ENCODE measurements around the gene SYNJ2. TPM values are rescaled to one million over a fixed set of nuclear protein-coding genes. Genes with fewer than 3 reads are reported as not detected.

The SYNJ2 gene
- total RNA-seq, 1 donor from 2014 or later = 6.5 TPM

- FAIRE-seq (no peak), DNase-seq (ENCODE audit: low spot score in 2 of 2) (no peak)
Measured at GRCh38 chr6:158068893-158069799, 87.5 kb downstream of the SYNJ2 start.

- FAIRE-seq = no peak
- no peak for DNase-seq (ENCODE audit: low spot score in 2 of 2)
Measured at GRCh38 chr6:158069800-158070195, 88.1 kb downstream of the SYNJ2 start.

GRCh38 chr6:158070513-158070912, 88.8 kb downstream of the SYNJ2 start:
- FAIRE-seq (no peak), DNase-seq (ENCODE audit: low spot score in 2 of 2) (no peak)

GRCh38 chr6:158071121-158072082, 89.7 kb downstream of the SYNJ2 start:
- FAIRE-seq (no peak), DNase-seq (ENCODE audit: low spot score in 2 of 2) (no peak)

- DNase-seq (ENCODE audit: low spot score in 2 of 2) = peak; percentile 67 to 74
- FAIRE-seq = no peak
Measured at GRCh38 chr6:158072083-158072721, 90.5 kb downstream of the SYNJ2 start.

- FAIRE-seq (no peak), DNase-seq (ENCODE audit: low spot score in 2 of 2) (no peak)
Measured at GRCh38 chr6:158073776-158074175, 92.1 kb downstream of the SYNJ2 start.

GRCh38 chr6:158076548-158076947, 94.9 kb downstream of the SYNJ2 start:
- DNase-seq (ENCODE audit: low spot score in 2 of 2) (no peak), FAIRE-seq (no peak)

- FAIRE-seq (no peak), DNase-seq (ENCODE audit: low spot score in 2 of 2) (no peak)
Measured at GRCh38 chr6:158077676-158078075, 96.0 kb downstream of the SYNJ2 start.

GRCh38 chr6:158078320-158078719, 96.7 kb downstream of the SYNJ2 start:
- FAIRE-seq = no peak
- no peak for DNase-seq (ENCODE audit: low spot score in 2 of 2)

GRCh38 chr6:158080849-158081656, 99.4 kb downstream of the SYNJ2 start:
- FAIRE-seq = no peak

GRCh38 chr6:158081657-158081935, 99.9 kb downstream of the SYNJ2 start:
- FAIRE-seq = no peak
- DNase-seq (ENCODE audit: low spot score in 2 of 2) = no peak

More at GRCh38 chr6:158080849-158081656, 99.4 kb downstream of the SYNJ2 start:
- no peak for DNase-seq (ENCODE audit: low spot score in 2 of 2)

GRCh38 chr6:158083455-158084325, 102.0 kb downstream of the SYNJ2 start:
- no peak for DNase-seq (ENCODE audit: low spot score in 2 of 2)
- no peak for FAIRE-seq

- no peak for FAIRE-seq
- no peak for DNase-seq (ENCODE audit: low spot score in 2 of 2)
Measured at GRCh38 chr6:158085261-158086053, 103.8 kb downstream of the SYNJ2 start.

- DNase-seq (ENCODE audit: low spot score in 2 of 2) (no peak), FAIRE-seq (no peak)
Measured at GRCh38 chr6:158086054-158086503, 104.4 kb downstream of the SYNJ2 start.

- DNase-seq (ENCODE audit: low spot score in 2 of 2) = no peak
Measured at GRCh38 chr6:158086504-158087223, 105.0 kb downstream of the SYNJ2 start.

GRCh38 chr6:158087224-158087867, 105.7 kb downstream of the SYNJ2 start:
- DNase-seq (ENCODE audit: low spot score in 2 of 2) = no peak
- no peak for FAIRE-seq

More at GRCh38 chr6:158086504-158087223, 105.0 kb downstream of the SYNJ2 start:
- FAIRE-seq = no peak

GRCh38 chr6:158092806-158093205, 111.1 kb downstream of the SYNJ2 start:
- DNase-seq (ENCODE audit: low spot score in 2 of 2) = no peak
- FAIRE-seq = no peak

Measured in frontal cortex (tissue), 4 donors.